ENCODE data around the gene C8G.

DNA sequence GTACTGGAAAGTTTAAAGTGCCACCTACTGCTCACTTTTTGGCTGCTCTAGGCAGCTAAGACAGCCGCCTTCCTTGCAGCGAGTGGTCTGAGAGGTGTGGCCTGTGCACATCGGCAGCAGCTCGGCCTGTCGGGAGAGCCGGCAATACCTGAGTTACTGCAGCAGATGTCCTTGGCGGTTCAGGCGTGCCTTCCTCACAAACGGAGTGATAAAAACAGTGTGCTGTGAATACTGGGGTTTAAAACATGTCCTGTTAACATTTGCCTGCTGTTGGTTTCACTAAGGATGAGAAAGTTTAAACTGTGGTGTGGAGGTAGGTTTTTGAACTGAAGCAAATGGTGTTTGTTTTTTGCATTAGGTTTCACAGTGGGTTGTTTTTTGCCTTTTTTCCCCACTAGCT, 45.8 kb upstream of the C8G start:
- TF ChIP-seq, protein P1, sequence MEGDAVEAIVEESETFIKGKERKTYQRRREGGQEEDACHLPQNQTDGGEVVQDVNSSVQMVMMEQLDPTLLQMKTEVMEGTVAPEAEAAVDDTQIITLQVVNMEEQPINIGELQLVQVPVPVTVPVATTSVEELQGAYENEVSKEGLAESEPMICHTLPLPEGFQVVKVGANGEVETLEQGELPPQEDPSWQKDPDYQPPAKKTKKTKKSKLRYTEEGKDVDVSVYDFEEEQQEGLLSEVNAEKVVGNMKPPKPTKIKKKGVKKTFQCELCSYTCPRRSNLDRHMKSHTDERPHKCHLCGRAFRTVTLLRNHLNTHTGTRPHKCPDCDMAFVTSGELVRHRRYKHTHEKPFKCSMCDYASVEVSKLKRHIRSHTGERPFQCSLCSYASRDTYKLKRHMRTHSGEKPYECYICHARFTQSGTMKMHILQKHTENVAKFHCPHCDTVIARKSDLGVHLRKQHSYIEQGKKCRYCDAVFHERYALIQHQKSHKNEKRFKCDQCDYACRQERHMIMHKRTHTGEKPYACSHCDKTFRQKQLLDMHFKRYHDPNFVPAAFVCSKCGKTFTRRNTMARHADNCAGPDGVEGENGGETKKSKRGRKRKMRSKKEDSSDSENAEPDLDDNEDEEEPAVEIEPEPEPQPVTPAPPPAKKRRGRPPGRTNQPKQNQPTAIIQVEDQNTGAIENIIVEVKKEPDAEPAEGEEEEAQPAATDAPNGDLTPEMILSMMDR (IDR thresholded peaks at IDR 0.05): no peak
- TF ChIP-seq POLR2A (IDR thresholded peaks at IDR 0.05): no peak

All from upper lobe of left lung (tissue), 4 donors.